HFF-Myc (cell line): Measurements from ENCODE around the gene COX4I1.

ENCODE experiments used
- DNase-seq: peaks from one replicate; pipeline ENCODE4 v3.0.0-alpha.2; 2011; ENCODE audit warnings: low read depth; ENCODE audit errors: extremely low read depth
- H3K4me3 ChIP-seq: replicated peaks from 2 replicates; pipeline ENCODE4 v1.5.1; 2011; ENCODE audit warnings: low read depth, mild to moderate bottlenecking, control low read depth, low read length
- TF ChIP-seq, protein P1 (sequence below): IDR thresholded peaks from 2 replicates; pipeline ENCODE4 v1.5.1; 2012; ENCODE audit warnings: mild to moderate bottlenecking, low read depth, low read length, control low read depth; ENCODE audit errors: missing control alignments

COX4I1 gene

DNA sequence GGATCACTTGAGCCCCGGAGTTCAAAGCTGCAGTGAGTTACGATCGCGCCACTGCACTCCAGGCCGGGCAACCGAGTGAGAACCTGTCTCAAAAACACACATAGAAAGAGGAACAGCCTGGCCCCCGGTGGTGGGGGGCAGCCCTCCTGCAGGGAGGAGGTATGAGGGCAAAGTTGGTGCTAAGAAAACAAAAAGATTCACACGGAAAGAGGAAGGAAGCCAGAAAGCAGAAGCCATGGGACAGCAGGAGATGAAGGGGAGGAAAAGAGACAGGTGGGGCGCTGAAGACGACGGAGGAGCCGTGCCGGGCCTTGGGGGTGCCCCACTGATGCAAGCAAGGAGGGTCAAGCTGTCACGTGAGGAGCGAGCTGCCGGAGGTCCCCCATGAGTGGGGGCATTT is 40.4 kb upstream of the COX4I1 start:
- TF ChIP-seq, protein P1, sequence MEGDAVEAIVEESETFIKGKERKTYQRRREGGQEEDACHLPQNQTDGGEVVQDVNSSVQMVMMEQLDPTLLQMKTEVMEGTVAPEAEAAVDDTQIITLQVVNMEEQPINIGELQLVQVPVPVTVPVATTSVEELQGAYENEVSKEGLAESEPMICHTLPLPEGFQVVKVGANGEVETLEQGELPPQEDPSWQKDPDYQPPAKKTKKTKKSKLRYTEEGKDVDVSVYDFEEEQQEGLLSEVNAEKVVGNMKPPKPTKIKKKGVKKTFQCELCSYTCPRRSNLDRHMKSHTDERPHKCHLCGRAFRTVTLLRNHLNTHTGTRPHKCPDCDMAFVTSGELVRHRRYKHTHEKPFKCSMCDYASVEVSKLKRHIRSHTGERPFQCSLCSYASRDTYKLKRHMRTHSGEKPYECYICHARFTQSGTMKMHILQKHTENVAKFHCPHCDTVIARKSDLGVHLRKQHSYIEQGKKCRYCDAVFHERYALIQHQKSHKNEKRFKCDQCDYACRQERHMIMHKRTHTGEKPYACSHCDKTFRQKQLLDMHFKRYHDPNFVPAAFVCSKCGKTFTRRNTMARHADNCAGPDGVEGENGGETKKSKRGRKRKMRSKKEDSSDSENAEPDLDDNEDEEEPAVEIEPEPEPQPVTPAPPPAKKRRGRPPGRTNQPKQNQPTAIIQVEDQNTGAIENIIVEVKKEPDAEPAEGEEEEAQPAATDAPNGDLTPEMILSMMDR = no peak
- H3K4me3 ChIP-seq = no peak overlapping the region
- no peak for DNase-seq

- H3K4me3 ChIP-seq = no peak overlapping the region
- DNase-seq = no peak
- TF ChIP-seq, protein P1 = peak; percentile 53
Observed at GRCh38 chr16:85759631-85760419, 39.7 kb upstream of the COX4I1 start.

DNA sequence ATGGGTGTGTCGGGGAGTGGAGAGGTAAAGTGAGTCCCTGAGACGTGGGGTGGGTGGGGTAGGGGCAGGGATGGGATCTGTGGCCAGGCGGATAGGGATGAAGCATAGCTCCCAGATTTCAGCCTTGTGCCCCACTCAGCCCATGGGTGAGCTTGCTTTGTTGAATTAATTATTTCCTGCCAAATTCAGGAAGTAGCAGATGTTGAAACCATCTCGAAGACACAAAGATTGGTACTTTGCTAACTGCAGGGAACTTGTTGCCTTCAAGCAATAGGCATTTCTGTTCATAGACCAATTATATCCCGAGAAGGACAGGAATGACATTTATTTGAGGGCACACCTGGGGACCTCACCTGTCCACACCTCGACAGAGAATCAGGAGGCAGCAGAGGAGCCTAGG is 37.6 kb upstream of the COX4I1 start:
- no peak overlapping the region for H3K4me3 ChIP-seq
- DNase-seq = no peak
- TF ChIP-seq, protein P1 = no peak

DNA sequence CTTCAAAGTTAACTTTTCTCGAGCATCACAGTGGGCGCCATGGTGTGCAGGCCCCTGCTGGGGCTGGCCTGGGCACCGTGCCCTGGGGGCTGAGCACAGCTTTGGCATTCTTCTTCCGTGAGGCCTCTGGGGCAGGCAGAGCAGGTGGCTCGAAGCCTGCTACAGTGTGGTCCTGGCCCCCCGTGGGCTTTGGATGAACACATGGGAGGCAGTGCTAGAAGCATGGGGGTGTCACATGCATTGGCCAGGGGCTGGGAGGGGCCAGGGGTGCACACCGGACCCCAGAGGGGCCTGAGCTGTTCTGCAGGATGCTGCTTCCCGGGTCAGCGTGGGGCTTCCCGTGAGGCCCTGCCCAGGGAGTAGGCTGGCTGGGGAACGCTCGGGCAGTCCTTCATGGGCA is 36.5 kb upstream of the COX4I1 start:
- DNase-seq = no peak
- H3K4me3 ChIP-seq = no peak overlapping the region
- TF ChIP-seq, protein P1 = no peak

DNA sequence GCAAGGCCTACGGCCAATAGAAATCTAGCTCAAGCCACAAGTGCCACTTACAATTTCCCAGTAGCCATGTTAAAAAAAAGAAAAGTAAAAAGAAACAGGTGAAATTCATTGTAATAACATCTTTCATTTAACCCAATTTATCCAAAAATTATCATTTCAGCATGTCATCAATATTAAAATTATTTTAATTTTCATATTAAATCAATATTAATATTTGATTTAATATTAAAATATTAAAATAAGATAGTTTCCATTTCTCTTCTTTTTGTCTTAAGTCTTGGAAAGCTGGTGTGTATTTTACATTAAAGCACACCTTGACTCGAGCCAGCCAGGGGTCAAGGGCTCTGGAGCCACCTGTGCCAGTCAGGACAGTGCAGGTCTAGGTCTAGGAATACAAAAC is 35.9 kb upstream of the COX4I1 start:
- DNase-seq = no peak
- TF ChIP-seq, protein P1 = no peak
- no peak overlapping the region for H3K4me3 ChIP-seq

DNA sequence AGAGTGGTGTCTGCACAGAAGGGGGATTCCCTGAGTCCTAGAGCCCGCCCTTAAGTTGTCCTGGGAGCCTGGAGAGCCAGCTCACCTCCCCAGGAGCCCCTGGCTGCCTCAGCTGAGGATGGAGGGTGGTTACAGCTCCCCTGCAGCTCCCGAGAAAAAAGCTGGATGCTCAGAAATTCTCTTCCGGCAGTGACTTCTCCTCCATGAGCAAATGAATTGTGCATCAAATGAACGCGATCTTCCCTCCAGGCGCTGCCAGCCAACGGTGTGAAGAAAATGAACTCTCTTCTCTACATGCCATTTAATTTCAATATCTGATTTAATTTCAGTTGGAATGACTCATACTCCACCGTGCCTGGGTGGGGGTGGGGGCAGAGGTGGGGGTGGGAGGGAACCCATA is 34.3 kb upstream of the COX4I1 start:
- H3K4me3 ChIP-seq = no peak overlapping the region
- TF ChIP-seq, protein P1 = no peak
- no peak for DNase-seq

- no peak overlapping the region for H3K4me3 ChIP-seq
- DNase-seq = no peak
- TF ChIP-seq, protein P1 = no peak
Observed at GRCh38 chr16:85765767-85766166, 33.7 kb upstream of the COX4I1 start.
